Measurements from ENCODE around the gene HABP2.

The HABP2 gene

GRCh38 chr10:113620936-113621335, 68.1 kb downstream of the HABP2 start:
- H3K27ac ChIP-seq, result no peak overlapping the region
- no peaks in the 10 kb centered on the region for H3K36me3 ChIP-seq
- no peaks in the 10 kb centered on the region for H3K9me3 ChIP-seq
- H3K4me2 ChIP-seq, result no peak overlapping the region
- H3K27me3 ChIP-seq, result no peaks in the 10 kb centered on the region
- TF ChIP-seq Cebpa-rat (IDR thresholded peaks at IDR 0.05), result no peak
- no peaks in the 10 kb centered on the region for H4K20me1 ChIP-seq
- H3K4me1 ChIP-seq, result 0 out of 2 replicates have a peak, but pooled peaks cover 7% of the 10 kb centered on the region
- no peak overlapping the region for H3K9ac ChIP-seq
- no peak overlapping the region for H3K4me3 ChIP-seq

- H3K4me1 ChIP-seq, result 0 out of 2 replicates have a peak, but pooled peaks cover 7% of the 10 kb centered on the region
- H3K27ac ChIP-seq, result no peak overlapping the region
- H3K36me3 ChIP-seq, result no peaks in the 10 kb centered on the region
- H3K27me3 ChIP-seq, result no peaks in the 10 kb centered on the region
- H3K4me2 ChIP-seq, result no peak overlapping the region
- no peak overlapping the region for H3K9ac ChIP-seq
- H3K9me3 ChIP-seq, result no peaks in the 10 kb centered on the region
- no peak overlapping the region for H3K4me3 ChIP-seq
- H4K20me1 ChIP-seq, result no peaks in the 10 kb centered on the region
- TF ChIP-seq Cebpa-rat (IDR thresholded peaks at IDR 0.05), result no peak
Observed at GRCh38 chr10:113621799-113622198, 68.9 kb downstream of the HABP2 start.

GRCh38 chr10:113622831-113623230, 70.0 kb downstream of the HABP2 start:
- H3K4me2 ChIP-seq, result no peak overlapping the region
- H3K36me3 ChIP-seq, result no peaks in the 10 kb centered on the region
- TF ChIP-seq Cebpa-rat (IDR thresholded peaks at IDR 0.05), result no peak
- H3K9me3 ChIP-seq, result no peaks in the 10 kb centered on the region
- H3K4me3 ChIP-seq, result no peak overlapping the region
- no peak overlapping the region for H3K9ac ChIP-seq
- H4K20me1 ChIP-seq, result no peaks in the 10 kb centered on the region
- H3K4me1 ChIP-seq, result 0 out of 2 replicates have a peak, but pooled peaks cover 7% of the 10 kb centered on the region
- no peaks in the 10 kb centered on the region for H3K27me3 ChIP-seq
- H3K27ac ChIP-seq, result no peak overlapping the region

- Histone ChIP-seq H3K36me3 (no peaks in the 10 kb centered on the region), H3K4me2 (no peak overlapping the region), H3K4me3 (no peak overlapping the region), H3K9ac (no peak overlapping the region), H4K20me1 (no peaks in the 10 kb centered on the region), H3K27ac (no peak overlapping the region), H3K27me3 (no peaks in the 10 kb centered on the region), H3K4me1 (no peaks in the 10 kb centered on the region), H3K9me3 (no peaks in the 10 kb centered on the region)
- no peak for TF ChIP-seq Cebpa-rat (IDR thresholded peaks at IDR 0.05)
Observed at GRCh38 chr10:113625461-113626186, 72.8 kb downstream of the HABP2 start.

GRCh38 chr10:113626809-113627355, 74.0 kb downstream of the HABP2 start:
- H3K4me3 ChIP-seq, result no peak overlapping the region
- no peak overlapping the region for H3K27ac ChIP-seq
- H4K20me1 ChIP-seq, result no peaks in the 10 kb centered on the region
- H3K27me3 ChIP-seq, result no peaks in the 10 kb centered on the region
- H3K9ac ChIP-seq, result no peak overlapping the region
- H3K36me3 ChIP-seq, result no peaks in the 10 kb centered on the region
- H3K4me2 ChIP-seq, result no peak overlapping the region
- no peak for TF ChIP-seq Cebpa-rat (IDR thresholded peaks at IDR 0.05)
- no peaks in the 10 kb centered on the region for H3K9me3 ChIP-seq
- no peaks in the 10 kb centered on the region for H3K4me1 ChIP-seq

- TF ChIP-seq Cebpa-rat (IDR thresholded peaks at IDR 0.05), result no peak
- Histone ChIP-seq H3K9me3 (no peaks in the 10 kb centered on the region), H3K27ac (no peak overlapping the region), H3K27me3 (no peaks in the 10 kb centered on the region), H3K36me3 (no peaks in the 10 kb centered on the region), H3K4me1 (no peaks in the 10 kb centered on the region), H3K9ac (no peak overlapping the region), H3K4me2 (no peak overlapping the region), H3K4me3 (no peak overlapping the region), H4K20me1 (no peaks in the 10 kb centered on the region)
Observed at GRCh38 chr10:113627836-113628235, 75.0 kb downstream of the HABP2 start.

- no peaks in the 10 kb centered on the region for H3K27me3 ChIP-seq
- no peak overlapping the region for H3K9ac ChIP-seq
- no peaks in the 10 kb centered on the region for H3K9me3 ChIP-seq
- no peak overlapping the region for H3K27ac ChIP-seq
- no peak overlapping the region for H3K4me3 ChIP-seq
- H3K36me3 ChIP-seq, result no peaks in the 10 kb centered on the region
- no peak overlapping the region for H3K4me2 ChIP-seq
- no peaks in the 10 kb centered on the region for H3K4me1 ChIP-seq
- H4K20me1 ChIP-seq, result no peaks in the 10 kb centered on the region
- no peak for TF ChIP-seq Cebpa-rat (IDR thresholded peaks at IDR 0.05)
Observed at GRCh38 chr10:113628607-113629153, 75.8 kb downstream of the HABP2 start.

GRCh38 chr10:113630929-113631533, 78.2 kb downstream of the HABP2 start:
- no peak overlapping the region for H3K4me3 ChIP-seq
- no peaks in the 10 kb centered on the region for H3K9me3 ChIP-seq
- no peak overlapping the region for H3K4me2 ChIP-seq
- H3K9ac ChIP-seq, result no peak overlapping the region
- H3K27me3 ChIP-seq, result no peaks in the 10 kb centered on the region
- H4K20me1 ChIP-seq, result no peaks in the 10 kb centered on the region
- TF ChIP-seq Cebpa-rat (IDR thresholded peaks at IDR 0.05), result no peak
- no peak overlapping the region for H3K27ac ChIP-seq
- no peaks in the 10 kb centered on the region for H3K36me3 ChIP-seq
- no peaks in the 10 kb centered on the region for H3K4me1 ChIP-seq

- H3K9ac ChIP-seq, result no peak overlapping the region
- H3K4me1 ChIP-seq, result no peaks in the 10 kb centered on the region
- no peaks in the 10 kb centered on the region for H3K27me3 ChIP-seq
- H3K4me2 ChIP-seq, result no peak overlapping the region
- 0 out of 2 replicates have a peak, but pooled peaks cover 3% of the 10 kb centered on the region for H3K9me3 ChIP-seq
- no peak for TF ChIP-seq Cebpa-rat (IDR thresholded peaks at IDR 0.05)
- no peak overlapping the region for H3K4me3 ChIP-seq
- H3K27ac ChIP-seq, result no peak overlapping the region
- no peaks in the 10 kb centered on the region for H4K20me1 ChIP-seq
- H3K36me3 ChIP-seq, result no peaks in the 10 kb centered on the region
Observed at GRCh38 chr10:113631684-113632367, 79.0 kb downstream of the HABP2 start.
